Activated CD4-positive, alpha-beta memory T cell treated with anti-CD3 and anti-CD28 coated beads, Interleukin-2, amount 10 ng/mL, durations not matched to agents 7 days and 5 days (primary cell): Measurements from ENCODE around the gene GPRIN1. TPM values are rescaled to one million over a fixed set of nuclear protein-coding genes. Genes with fewer than 3 reads are reported as not detected.

Experiments
- CTCF ChIA-PET: fragments of 350-600 bp; sonication (Branson Sonifier 250); formaldehyde crosslinking; loops from one replicate; lab custom pipeline; 2021; ENCODE audit warnings: antibody characterized with exemption, inconsistent platforms; lab: Charles Lee
- POLR2A ChIA-PET: fragments of 350-600 bp; sonication (Branson Sonifier 250); formaldehyde crosslinking; loops from one replicate; lab custom pipeline; 2021; ENCODE audit warnings: antibody characterized with exemption; lab: Charles Lee
- DNase-seq: peaks from one replicate; pipeline ENCODE4 v3.0.0-alpha.2; 2020
- H3K27ac Mint-ChIP-seq: one replicate; pipeline ENCODE4 v1.8.0; 2021; ENCODE audit warnings: mild to moderate bottlenecking, mixed read lengths
- H3K27me3 Mint-ChIP-seq: one replicate; pipeline ENCODE4 v1.8.0; 2021; ENCODE audit warnings: mixed read lengths
- H3K36me3 Mint-ChIP-seq: one replicate; pipeline ENCODE4 v1.8.0; 2021; ENCODE audit warnings: low read depth, mixed read lengths
- H3K4me1 Mint-ChIP-seq: one replicate; pipeline ENCODE4 v1.8.0; 2021; ENCODE audit warnings: mixed read lengths
- H3K4me3 Mint-ChIP-seq: one replicate; pipeline ENCODE4 v1.8.0; 2021; ENCODE audit warnings: mild to moderate bottlenecking, mixed read lengths
- H3K9me3 Mint-ChIP-seq: one replicate; pipeline ENCODE4 v1.8.0; 2021; ENCODE audit warnings: mixed read lengths
- total RNA-seq, 2 experiments: library from RNA; stranded (reverse); gene quantifications; one replicate each; pipeline ENCODE4 v1.2.3, GENCODE V29; 2021

The GPRIN1 gene
- total RNA-seq, 2 experiments from 2014 or later: 3.7 to 4.2 TPM

- Mint-ChIP-seq H3K4me1 (peaks cover 17% of the 10 kb centered on the region), H3K27ac (no peak overlapping the region), H3K4me3 (no peak overlapping the region), H3K36me3 (peaks cover 2% of the 10 kb centered on the region), H3K27me3 (peaks cover 77% of the 10 kb centered on the region), H3K9me3 (no peaks in the 10 kb centered on the region)
- CTCF ChIA-PET: interaction anchor here (0.6 kb wide), 1 partner anchor 297 kb away, joined by 3 read pairs; no protein-coding TSS in a partner anchor
- POLR2A ChIA-PET: no interaction called here
- no peak for DNase-seq
Measured at GRCh38 chr5:176616511-176616910, 6.6 kb upstream of the GPRIN1 start.

DNA sequence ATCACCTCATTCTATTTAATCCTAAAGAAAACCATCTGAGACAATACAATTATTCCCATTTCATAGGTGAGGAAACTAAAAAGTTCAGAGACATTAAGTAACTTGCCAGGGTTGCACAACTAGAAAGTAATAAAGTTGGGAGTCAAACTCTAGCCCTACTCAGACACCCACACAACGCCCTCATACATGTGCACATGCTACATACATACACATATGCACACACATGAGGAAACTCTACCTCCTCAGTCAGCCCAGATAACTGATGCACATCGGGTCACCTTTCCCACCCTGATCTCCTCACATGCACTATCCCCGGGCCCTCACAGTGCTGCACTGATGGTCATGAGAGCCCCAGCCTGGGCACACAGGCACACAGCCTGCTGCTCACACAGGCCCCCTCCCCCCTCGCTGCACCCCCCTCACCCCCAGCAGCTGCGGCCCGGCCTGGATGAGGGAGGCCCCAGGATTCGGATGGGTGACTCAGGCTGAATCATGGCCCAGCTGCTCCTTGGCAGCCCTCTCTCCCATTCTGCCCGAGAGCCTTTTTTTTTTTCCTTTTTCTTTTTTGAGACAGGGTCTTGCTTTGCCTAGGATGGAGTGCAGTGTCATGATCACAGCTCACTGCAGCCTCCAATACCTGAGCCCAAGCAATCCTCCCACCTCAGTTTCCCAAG is 5.0 kb upstream of the GPRIN1 start:
- H3K27ac Mint-ChIP-seq: no peak overlapping the region
- H3K36me3 Mint-ChIP-seq: no peaks in the 10 kb centered on the region
- H3K4me1 Mint-ChIP-seq: peaks cover 15% of the 10 kb centered on the region
- no peak for DNase-seq
- H3K27me3 Mint-ChIP-seq: peaks cover 66% of the 10 kb centered on the region
- no peaks in the 10 kb centered on the region for H3K9me3 Mint-ChIP-seq
- H3K4me3 Mint-ChIP-seq: no peak overlapping the region
- ChIA-PET POLR2A (no interaction called here), CTCF (no interaction called here)

GRCh38 chr5:176612855-176613254 is 2.9 kb upstream of the GPRIN1 start:
- Mint-ChIP-seq H3K27ac (no peak overlapping the region), H3K4me1 (peaks cover 13% of the 10 kb centered on the region), H3K27me3 (peaks cover 57% of the 10 kb centered on the region), H3K9me3 (no peaks in the 10 kb centered on the region), H3K36me3 (peaks cover 3% of the 10 kb centered on the region), H3K4me3 (no peak overlapping the region)
- no peak for DNase-seq
- CTCF ChIA-PET: interaction anchor here (1.5 kb wide), 1 partner anchor 48 kb away, joined by 7 read pairs; no protein-coding TSS in a partner anchor
- POLR2A ChIA-PET: no interaction called here

DNA sequence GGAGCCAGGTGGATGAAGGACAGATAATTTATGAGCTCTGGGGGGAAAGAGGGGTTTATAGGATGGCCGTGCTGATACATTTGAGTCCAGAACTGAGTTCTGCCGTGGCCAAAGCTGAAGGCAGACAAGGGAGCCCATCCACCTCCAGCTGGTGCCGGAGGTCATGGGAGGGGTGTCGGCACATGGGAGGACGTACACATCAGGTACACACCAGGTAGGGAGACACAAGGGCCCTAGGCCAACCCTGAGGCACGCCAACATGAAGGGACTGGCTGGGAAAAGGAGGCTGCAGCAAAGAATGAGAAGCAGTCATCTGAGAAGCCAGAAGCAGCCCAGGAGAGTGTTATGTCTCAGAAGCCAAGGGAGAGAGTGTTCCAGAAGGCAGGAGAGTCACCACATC is 2.1 kb upstream of the GPRIN1 start:
- CTCF ChIA-PET: interaction anchor here (1.5 kb wide), 1 partner anchor 49 kb away, joined by 7 read pairs; no protein-coding TSS in a partner anchor
- Mint-ChIP-seq H3K4me3 (peak overlapping the region; percentile 16), H3K27me3 (peaks cover 50% of the 10 kb centered on the region), H3K9me3 (no peaks in the 10 kb centered on the region), H3K36me3 (peaks cover 3% of the 10 kb centered on the region), H3K27ac (no peak overlapping the region), H3K4me1 (peaks cover 13% of the 10 kb centered on the region)
- POLR2A ChIA-PET: no interaction called here
- DNase-seq: no peak

- POLR2A ChIA-PET: no interaction called here
- H3K27ac Mint-ChIP-seq: no peak overlapping the region
Measured at GRCh38 chr5:176611435-176611834, 1.5 kb upstream of the GPRIN1 start.

DNA sequence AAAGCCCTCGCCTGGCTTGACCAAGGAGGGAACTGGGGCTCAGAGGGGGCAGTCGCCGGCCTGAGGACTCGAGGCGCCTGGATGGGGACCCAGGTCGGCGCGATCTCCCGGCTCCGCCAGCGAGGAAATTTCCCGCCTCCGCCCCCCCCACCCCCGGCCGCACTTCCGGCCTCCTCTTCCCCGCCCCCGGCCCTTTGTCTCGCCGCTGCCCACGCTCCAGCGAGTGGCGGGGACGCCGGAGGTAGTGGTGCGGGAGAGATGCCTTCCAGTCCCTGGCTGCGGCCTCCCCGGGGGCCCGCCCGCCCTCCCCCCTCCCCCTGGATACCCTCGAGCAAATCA is 448 bp upstream of the GPRIN1 start:
- H3K9me3 Mint-ChIP-seq: no peaks in the 10 kb centered on the region
- ChIA-PET POLR2A (no interaction called here), CTCF (interaction anchor here (0.6 kb wide), 1 partner anchor 67 kb away, joined by 3 read pairs; no protein-coding TSS in a partner anchor)
- peak overlapping the region; percentile 70 for H3K4me3 Mint-ChIP-seq
- no peak overlapping the region for H3K27ac Mint-ChIP-seq
- peaks cover 13% of the 10 kb centered on the region for H3K4me1 Mint-ChIP-seq
- DNase-seq: no peak
- H3K36me3 Mint-ChIP-seq: peaks cover 3% of the 10 kb centered on the region
- peaks cover 36% of the 10 kb centered on the region for H3K27me3 Mint-ChIP-seq

More at GRCh38 chr5:176611435-176611834, 1.5 kb upstream of the GPRIN1 start:
- Mint-ChIP-seq H3K27me3 (peaks cover 44% of the 10 kb centered on the region), H3K4me1 (peaks cover 13% of the 10 kb centered on the region), H3K4me3 (peak overlapping the region; percentile 16), H3K36me3 (peaks cover 3% of the 10 kb centered on the region), H3K9me3 (no peaks in the 10 kb centered on the region)
- CTCF ChIA-PET: no interaction called here
- peak; percentile 64 for DNase-seq

DNA sequence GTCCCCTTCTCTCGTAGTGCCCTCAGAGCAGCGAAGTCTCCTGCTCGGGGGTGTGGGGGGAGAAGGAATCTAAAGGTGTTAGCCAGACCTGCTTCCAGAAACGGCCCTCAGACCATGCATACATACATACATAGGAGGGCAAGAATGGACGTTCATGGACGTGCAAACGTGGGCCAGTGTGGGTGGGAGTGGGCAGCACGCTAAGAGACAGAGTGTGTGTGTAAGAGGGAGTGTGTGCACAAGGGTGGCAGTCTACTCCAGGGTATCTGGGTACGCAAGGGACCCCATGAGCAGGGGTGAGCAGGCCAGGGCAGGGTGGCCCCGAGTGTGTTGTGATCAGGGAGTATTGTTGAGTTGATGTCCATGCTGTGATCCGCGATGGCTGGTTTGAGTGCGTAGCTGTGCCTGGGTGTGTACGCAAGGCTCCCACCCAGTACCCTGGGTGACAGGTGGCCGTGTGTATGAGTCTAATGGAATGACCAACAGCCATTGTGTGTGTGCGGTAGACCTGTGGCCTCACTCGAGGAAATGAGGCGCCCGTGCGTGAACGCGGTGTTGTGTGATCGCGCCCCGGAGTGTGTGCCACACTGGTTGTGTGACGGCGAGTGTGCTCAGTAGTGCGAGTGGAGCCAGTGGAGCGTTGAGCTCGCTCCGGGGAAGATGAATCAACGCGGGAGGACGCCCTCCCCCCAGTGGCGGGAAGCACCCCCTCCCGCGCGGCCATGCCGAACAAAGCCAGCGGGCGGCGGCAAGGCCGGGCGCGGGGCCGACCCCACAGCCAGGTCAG is 826 bp downstream of the GPRIN1 start:
- ChIA-PET POLR2A (interaction anchor here (0.6 kb wide), 1 partner anchor 194 kb away, joined by 3 read pairs; no protein-coding TSS in a partner anchor), CTCF (interaction anchor here (1.8 kb wide), 1 partner anchor 36 kb away, joined by 5 read pairs; no protein-coding TSS in a partner anchor)
- Mint-ChIP-seq H3K27ac (peak overlapping the region; percentile 65), H3K27me3 (peaks cover 30% of the 10 kb centered on the region), H3K4me3 (peak overlapping the region; percentile 92), H3K36me3 (peaks cover 3% of the 10 kb centered on the region), H3K4me1 (peaks cover 13% of the 10 kb centered on the region), H3K9me3 (no peaks in the 10 kb centered on the region)
- no peak for DNase-seq

DNA sequence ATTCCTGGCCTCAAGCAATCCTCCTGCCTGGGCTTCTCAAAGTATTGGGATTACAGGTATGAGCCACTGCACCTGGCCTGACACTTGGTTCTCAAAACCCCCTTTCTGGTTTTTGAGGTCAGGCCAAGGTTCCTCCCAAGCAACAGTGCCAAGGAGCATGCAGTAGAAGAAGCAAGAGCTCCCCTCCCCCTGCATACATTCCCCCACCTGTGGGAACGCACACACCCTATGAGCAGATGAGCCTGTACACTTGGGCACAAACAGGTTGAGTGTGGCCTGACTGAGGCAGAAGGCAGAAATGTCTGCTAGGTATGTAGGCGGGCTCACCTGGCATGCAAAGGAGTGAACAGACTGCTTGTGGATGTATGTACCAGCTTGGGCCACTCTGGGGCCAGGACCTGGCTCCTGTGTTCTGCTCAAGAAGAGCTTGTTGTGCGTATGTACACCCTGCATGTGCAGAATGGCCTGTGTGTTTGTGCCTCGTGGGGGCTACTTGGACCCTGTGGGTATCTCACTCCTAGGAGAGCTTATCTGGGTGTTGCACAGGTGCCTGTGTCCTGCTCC is 1.7 kb downstream of the GPRIN1 start:
- H3K27me3 Mint-ChIP-seq: peaks cover 25% of the 10 kb centered on the region
- H3K27ac Mint-ChIP-seq: no peak overlapping the region
- H3K4me3 Mint-ChIP-seq: peak overlapping the region; percentile 92
- DNase-seq: no peak
- H3K4me1 Mint-ChIP-seq: peaks cover 13% of the 10 kb centered on the region
- POLR2A ChIA-PET: no interaction called here
- no peaks in the 10 kb centered on the region for H3K9me3 Mint-ChIP-seq
- CTCF ChIA-PET: interaction anchor here (1.2 to 1.8 kb wide), 2 partner anchors 35 to 879 kb away, joined by 4 to 5 read pairs; no protein-coding TSS in a partner anchor
- H3K36me3 Mint-ChIP-seq: peaks cover 3% of the 10 kb centered on the region

GRCh38 chr5:176606875-176607274 is 3.1 kb downstream of the GPRIN1 start:
- CTCF ChIA-PET: interaction anchor here (1.4 kb wide), 1 partner anchor 14 kb away, joined by 4 read pairs; no protein-coding TSS in a partner anchor
- peaks cover 3% of the 10 kb centered on the region for H3K36me3 Mint-ChIP-seq
- peaks cover 17% of the 10 kb centered on the region for H3K27me3 Mint-ChIP-seq
- POLR2A ChIA-PET: interaction anchor here (1.3 kb wide), 1 partner anchor 70 kb away, joined by 3 read pairs; the partner anchor contains the start of gene RNF44
- no peak overlapping the region for H3K4me3 Mint-ChIP-seq
- peaks cover 13% of the 10 kb centered on the region for H3K4me1 Mint-ChIP-seq
- H3K9me3 Mint-ChIP-seq: no peaks in the 10 kb centered on the region
- DNase-seq: no peak
- no peak overlapping the region for H3K27ac Mint-ChIP-seq

DNA sequence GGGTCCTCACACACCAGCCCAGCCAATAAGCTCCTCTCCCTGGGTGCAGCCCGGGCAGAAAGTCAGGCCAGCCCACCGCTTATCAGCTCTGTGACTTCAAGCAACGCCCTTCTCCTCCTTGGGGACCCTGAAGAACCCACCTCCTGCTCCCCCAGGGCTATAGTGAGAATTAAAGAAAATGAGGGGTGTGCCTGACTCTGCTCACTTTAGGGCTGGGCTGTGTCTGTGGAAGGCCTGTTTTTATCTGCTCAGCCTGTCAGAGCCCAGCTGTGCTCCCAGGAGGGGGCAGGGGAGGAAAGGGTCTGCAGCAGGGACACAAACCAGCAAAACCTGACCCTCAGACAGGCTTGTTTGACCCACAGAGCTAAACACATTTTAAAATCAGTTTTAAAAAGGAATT is 3.9 kb downstream of the GPRIN1 start:
- CTCF ChIA-PET: interaction anchor here (0.7 to 1.4 kb wide), 2 partner anchors 15 to 1028 kb away, joined by 3 to 4 read pairs; no protein-coding TSS in a partner anchor
- DNase-seq: no peak

DNA sequence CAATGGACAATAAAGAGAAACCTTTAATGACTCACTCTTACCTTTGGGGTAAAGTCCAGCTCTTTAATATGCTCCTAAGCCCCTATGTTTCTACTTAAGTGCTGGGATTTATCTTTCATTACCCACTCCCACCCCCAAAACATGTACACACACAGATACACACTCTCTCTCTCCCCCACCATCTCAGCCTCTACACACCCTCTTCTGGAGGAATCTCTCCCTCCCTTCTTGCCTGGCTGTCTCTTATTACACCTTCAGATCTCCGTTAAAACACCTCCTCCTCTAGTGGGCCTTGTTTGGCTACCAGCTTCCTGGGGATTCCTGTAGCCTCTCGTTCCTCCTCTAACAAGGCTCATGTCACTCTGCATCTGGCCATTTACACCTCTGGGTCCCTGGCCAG is 6.9 kb downstream of the GPRIN1 start:
- CTCF ChIA-PET: no interaction called here
- Mint-ChIP-seq H3K27ac (no peak overlapping the region), H3K4me1 (peaks cover 5% of the 10 kb centered on the region), H3K36me3 (no peaks in the 10 kb centered on the region), H3K9me3 (no peaks in the 10 kb centered on the region), H3K4me3 (no peak overlapping the region), H3K27me3 (peaks cover 6% of the 10 kb centered on the region)
- DNase-seq: no peak
- POLR2A ChIA-PET: no interaction called here

More for the DNA sequence above, 3.9 kb downstream of the GPRIN1 start:
- Mint-ChIP-seq H3K4me1 (peaks cover 10% of the 10 kb centered on the region), H3K27ac (no peak overlapping the region), H3K4me3 (no peak overlapping the region), H3K27me3 (peaks cover 11% of the 10 kb centered on the region), H3K36me3 (peaks cover 3% of the 10 kb centered on the region), H3K9me3 (no peaks in the 10 kb centered on the region)
- POLR2A ChIA-PET: interaction anchor here (1.3 kb wide), 1 partner anchor 69 kb away, joined by 3 read pairs; the partner anchor contains the start of gene RNF44

DNA sequence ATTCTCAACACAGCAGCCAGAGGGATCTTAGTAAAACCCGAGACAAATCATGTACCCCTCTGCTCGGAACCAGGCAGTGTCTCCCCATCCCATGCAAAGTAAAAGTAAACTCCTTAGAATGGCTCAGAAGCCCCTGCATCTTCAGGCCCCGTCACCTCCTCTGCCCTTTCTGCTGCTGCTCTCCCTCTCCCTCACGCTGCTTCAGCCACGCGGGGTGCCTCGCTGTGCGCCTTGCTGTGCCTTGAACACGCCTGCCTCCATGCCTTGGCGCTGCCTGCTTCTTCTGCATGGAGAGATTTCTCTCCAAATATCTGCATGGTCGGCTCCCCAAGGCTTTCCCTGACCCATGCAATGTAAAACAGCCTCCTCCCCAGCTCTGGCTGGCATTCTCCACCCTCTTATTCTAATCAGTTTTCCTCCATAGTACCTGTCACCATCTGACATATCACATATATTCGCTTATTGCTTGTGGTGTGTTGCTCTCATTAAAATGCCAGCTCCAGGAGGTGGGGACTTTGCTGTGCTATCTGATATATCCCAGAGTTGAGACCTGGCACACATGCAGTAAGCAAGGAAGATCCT is 8.0 kb downstream of the GPRIN1 start:
- H3K9me3 Mint-ChIP-seq: no peaks in the 10 kb centered on the region
- peaks cover 5% of the 10 kb centered on the region for H3K4me1 Mint-ChIP-seq
- ChIA-PET CTCF (no interaction called here), POLR2A (no interaction called here)
- no peak overlapping the region for H3K4me3 Mint-ChIP-seq
- DNase-seq: no peak
- H3K27me3 Mint-ChIP-seq: peaks cover 6% of the 10 kb centered on the region
- H3K36me3 Mint-ChIP-seq: no peaks in the 10 kb centered on the region
- H3K27ac Mint-ChIP-seq: no peak overlapping the region
